Natural killer cell treated with Interleukin-12 subunit alpha and Interleukin-12 subunit beta and Interleukin-15 and Interleukin-18, amount 100 ng/mL, for 72 hours (primary cell): ENCODE results near the gene AMBRA1. TPM values are rescaled to one million over a fixed set of nuclear protein-coding genes. Genes with fewer than 3 reads are reported as not detected.

Source experiments
- ATAC-seq, 2 donors: fragments of 150-1000 bp; cut with Tn5 transposase in 1 of 2; sonication (Bioruptor Pico), chemical (Tn5 transposase) in 1 of 2; 2 replicates each; pipeline ENCODE4 v1.10.0; 2021
- DNase-seq: peaks from one replicate; pipeline ENCODE4 v3.0.0; 2022; ENCODE audit warnings: low spot score
- H3K27ac Mint-ChIP-seq, 2 donors: 1 replicate in 1 of 2; 2 replicates in 1 of 2; pipeline ENCODE4 v1.8.0; 2022; ENCODE audit warnings: mixed read lengths in 2 of 2, mild to moderate bottlenecking in 1 of 2, moderate library complexity in 1 of 2
- H3K27me3 Mint-ChIP-seq, 2 donors: 1 replicate in 1 of 2; 2 replicates in 1 of 2; pipeline ENCODE4 v1.8.0; 2022; ENCODE audit warnings: mixed read lengths in 2 of 2
- H3K36me3 Mint-ChIP-seq: one replicate; pipeline ENCODE4 v1.8.0; 2022; ENCODE audit warnings: mixed read lengths
- H3K4me1 Mint-ChIP-seq, 2 donors: 1 replicate in 1 of 2; 2 replicates in 1 of 2; pipeline ENCODE4 v1.8.0; 2022; ENCODE audit warnings: low read depth in 2 of 2, mixed read lengths in 2 of 2, mild to moderate bottlenecking in 1 of 2
- H3K4me3 Mint-ChIP-seq: one replicate; pipeline ENCODE4 v1.8.0; 2022; ENCODE audit warnings: mixed read lengths
- H3K9me3 Mint-ChIP-seq: 2 replicates; pipeline ENCODE4 v1.8.0; 2022; ENCODE audit warnings: mixed read lengths
- total RNA-seq, 2 donors: library from RNA; stranded (reverse); gene quantifications; one replicate each; pipeline ENCODE4 v1.2.3, GENCODE V29; 2022

Gene AMBRA1
- total RNA-seq, 2 donors from 2014 or later, result 50.7 to 72.4 TPM

DNA sequence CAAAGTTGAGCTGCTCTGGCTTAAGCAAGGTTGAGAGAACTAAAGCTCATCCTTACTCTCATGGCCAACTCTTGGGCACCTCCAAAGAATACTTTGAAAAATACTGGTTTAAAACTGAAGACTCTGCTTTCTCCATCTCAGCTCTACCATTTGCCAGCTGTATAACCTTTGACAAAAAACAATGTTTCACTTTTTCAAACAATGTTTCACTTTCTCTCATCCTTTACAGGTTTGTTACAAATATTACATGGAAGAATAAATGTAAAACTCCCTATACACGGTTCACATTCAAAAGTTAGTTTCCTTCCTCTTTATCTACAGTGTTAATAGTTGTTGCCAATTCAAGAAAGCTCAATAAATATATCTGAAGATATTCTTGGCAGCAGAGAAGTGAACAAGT, 19.2 kb downstream of the AMBRA1 start:
- Mint-ChIP-seq H3K9me3 (no peaks in the 10 kb centered on the region), H3K27me3 (no peaks in the 10 kb centered on the region), H3K4me3 (peak overlapping the region; percentile 39), H3K27ac (peak overlapping the region; percentile 63 to 66), H3K4me1 (peaks cover 39 to 40% of the 10 kb centered on the region in 2 donors), H3K36me3 (no peaks in the 10 kb centered on the region)
- DNase-seq (no peak), ATAC-seq (peak in 1 of 2 donors; percentile 53)

DNA sequence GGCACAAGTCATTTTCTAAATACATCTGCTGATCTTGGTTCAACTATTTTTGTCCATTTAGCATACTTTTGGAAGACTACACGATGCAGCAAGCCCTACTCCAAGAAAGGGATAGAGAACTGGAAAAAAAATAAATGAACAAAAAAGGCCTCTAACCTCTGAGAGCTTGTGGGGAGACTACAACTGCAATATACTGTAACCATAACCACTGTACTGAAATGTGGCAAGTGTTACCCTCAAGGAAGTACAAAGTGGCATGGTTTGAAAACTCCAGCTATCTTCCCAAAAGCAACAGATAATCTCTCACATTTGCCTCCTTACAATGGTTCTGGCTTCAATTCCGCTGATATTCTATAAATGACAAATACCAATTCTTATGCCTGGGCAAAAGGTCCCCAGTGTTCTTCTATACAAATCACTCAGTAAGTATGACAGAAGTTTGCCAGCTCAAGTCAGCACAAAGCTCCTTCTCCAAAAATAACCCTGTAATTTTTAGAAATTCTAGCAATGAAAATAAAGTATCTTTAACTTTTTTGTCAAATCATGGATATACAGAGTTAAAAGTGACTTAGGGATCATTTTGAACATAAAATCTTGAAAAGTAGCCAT, 22.9 kb downstream of the AMBRA1 start:
- DNase-seq, result peak; percentile 63
- Mint-ChIP-seq H3K9me3 (no peaks in the 10 kb centered on the region), H3K4me1 (peaks cover 23 to 27% of the 10 kb centered on the region in 2 donors), H3K4me3 (peak overlapping the region; percentile 67), H3K27ac (peak overlapping the region; percentile 59 to 83), H3K27me3 (no peaks in the 10 kb centered on the region), H3K36me3 (no peaks in the 10 kb centered on the region)
- peak; percentile 70 to 76 for ATAC-seq

DNA sequence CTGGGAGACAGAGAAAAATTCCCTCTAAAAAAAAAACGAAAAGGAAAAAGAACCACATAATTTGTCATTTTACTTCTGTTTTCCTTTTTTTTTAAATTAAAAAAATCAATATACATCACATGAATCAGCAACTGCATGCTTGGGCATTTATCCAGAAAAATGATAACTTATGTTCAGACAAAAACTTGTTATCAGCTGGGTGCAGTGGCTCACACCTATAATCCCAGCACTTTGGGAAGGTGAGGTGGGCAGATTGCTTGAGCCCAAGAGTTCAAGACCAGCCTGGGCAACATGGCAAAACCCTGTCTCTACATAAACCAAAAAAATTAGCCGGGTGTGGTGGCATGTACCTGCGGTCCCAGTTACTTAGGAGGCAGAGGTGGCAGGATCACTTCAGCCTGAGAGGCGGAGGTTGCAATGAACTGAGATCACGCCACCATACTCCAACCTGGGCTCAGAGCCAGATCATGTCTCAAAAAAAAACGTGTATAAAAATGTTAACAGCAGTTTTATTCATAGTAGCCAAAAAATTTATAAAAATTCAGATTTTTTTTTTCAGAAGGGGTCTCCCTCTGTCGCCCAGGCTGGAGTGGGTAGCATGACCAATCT, 28.5 kb downstream of the AMBRA1 start:
- H3K27ac Mint-ChIP-seq, result no peak overlapping the region
- DNase-seq, result no peak
- H3K9me3 Mint-ChIP-seq, result no peaks in the 10 kb centered on the region
- no peaks in the 10 kb centered on the region for H3K27me3 Mint-ChIP-seq
- no peaks in the 10 kb centered on the region for H3K36me3 Mint-ChIP-seq
- no peak overlapping the region for H3K4me3 Mint-ChIP-seq
- peaks cover 15 to 24% of the 10 kb centered on the region in 2 donors for H3K4me1 Mint-ChIP-seq
- no peak for ATAC-seq

DNA sequence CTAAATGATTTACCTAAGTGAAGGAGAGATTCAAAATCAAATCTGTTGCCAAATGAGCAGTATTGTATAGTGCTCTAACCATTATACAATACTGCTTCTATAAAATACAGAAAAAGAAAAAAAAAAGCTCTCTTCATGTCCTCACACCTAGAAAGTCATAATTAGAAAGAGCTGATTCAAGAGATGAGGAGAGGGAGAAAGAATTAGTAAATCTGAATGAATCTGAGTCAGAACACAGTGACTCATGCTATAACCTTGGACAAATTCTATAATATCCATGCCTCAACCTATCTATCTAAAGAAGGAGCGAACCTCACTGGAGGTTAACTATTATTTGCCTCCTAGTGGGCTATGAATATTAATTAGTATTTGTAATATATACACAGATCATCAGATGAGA, 29.4 kb downstream of the AMBRA1 start:
- peak in 1 of 2 donors; percentile 90 for ATAC-seq
- DNase-seq, result no peak

DNA sequence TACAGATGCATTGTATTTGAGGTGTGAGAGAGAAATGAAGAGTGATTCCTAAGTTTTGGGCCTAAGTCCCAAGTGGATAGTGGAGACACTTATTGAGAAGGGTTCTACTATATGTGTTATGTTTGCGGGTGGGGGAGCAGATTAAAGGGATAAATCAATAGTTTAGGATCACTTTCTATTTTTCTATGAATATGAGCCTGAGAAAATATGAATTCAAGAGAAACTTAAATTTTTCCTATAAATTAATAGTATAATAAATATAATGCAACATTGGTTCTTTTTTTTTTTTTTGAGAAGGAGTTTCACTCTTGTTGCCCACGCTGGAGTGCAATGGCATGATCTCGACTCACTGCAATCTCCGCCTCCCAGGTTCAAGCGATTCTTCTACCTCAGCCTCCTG, 31.3 kb downstream of the AMBRA1 start:
- ATAC-seq, result no peak
- H3K36me3 Mint-ChIP-seq, result no peaks in the 10 kb centered on the region
- H3K27me3 Mint-ChIP-seq, result no peaks in the 10 kb centered on the region
- no peak for DNase-seq
- peaks cover 25 to 33% of the 10 kb centered on the region in 2 donors for H3K4me1 Mint-ChIP-seq
- no peaks in the 10 kb centered on the region for H3K9me3 Mint-ChIP-seq
- no peak overlapping the region for H3K4me3 Mint-ChIP-seq
- H3K27ac Mint-ChIP-seq, result peak overlapping the region in 1 of 2 donors; percentile 81

More for the DNA sequence above, 29.4 kb downstream of the AMBRA1 start:
- Mint-ChIP-seq H3K4me1 (peaks cover 20 to 30% of the 10 kb centered on the region in 2 donors), H3K27me3 (no peaks in the 10 kb centered on the region), H3K9me3 (no peaks in the 10 kb centered on the region), H3K36me3 (no peaks in the 10 kb centered on the region), H3K4me3 (no peak overlapping the region), H3K27ac (peak overlapping the region in 1 of 2 donors; percentile 39)

DNA sequence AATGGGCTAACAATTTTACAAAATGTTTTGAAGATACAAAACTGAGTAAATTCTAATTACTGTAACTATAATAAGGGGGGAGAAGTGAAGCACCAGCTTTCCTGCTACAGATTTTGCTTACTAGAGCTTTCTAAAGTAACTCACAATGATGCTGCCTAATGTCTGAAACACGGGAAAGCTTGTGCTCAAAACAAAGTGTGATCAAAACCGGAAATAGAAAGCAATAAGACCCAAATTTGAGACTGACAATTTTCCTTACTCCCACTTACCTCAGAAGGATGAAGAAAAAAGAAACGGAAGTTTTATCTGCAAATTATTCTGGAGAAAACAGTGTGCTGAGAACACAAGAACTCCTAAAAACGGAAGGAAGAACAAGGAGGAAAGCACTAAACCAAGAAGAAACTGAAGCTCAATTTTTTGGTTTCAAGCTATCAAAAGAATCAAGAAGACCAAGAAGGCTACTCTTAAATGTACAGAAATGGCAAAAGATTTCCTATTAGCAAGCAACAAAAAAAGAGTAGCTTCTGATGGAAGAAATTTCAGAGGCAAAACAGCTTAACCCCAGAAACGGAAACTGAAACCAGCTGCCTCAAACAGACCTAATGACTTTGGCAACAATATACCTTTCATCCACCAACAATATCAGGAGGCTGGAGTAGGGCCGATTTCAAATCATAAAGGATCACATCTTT, 33.4 kb downstream of the AMBRA1 start:
- peaks cover 29 to 39% of the 10 kb centered on the region in 2 donors for H3K4me1 Mint-ChIP-seq
- DNase-seq (no peak), ATAC-seq (peak in 1 of 2 donors; percentile 68)
- H3K36me3 Mint-ChIP-seq, result no peaks in the 10 kb centered on the region
- H3K27ac Mint-ChIP-seq, result peak overlapping the region; percentile 81 to 95
- no peaks in the 10 kb centered on the region for H3K27me3 Mint-ChIP-seq
- peak overlapping the region; percentile 97 for H3K4me3 Mint-ChIP-seq
- no peaks in the 10 kb centered on the region for H3K9me3 Mint-ChIP-seq

DNA sequence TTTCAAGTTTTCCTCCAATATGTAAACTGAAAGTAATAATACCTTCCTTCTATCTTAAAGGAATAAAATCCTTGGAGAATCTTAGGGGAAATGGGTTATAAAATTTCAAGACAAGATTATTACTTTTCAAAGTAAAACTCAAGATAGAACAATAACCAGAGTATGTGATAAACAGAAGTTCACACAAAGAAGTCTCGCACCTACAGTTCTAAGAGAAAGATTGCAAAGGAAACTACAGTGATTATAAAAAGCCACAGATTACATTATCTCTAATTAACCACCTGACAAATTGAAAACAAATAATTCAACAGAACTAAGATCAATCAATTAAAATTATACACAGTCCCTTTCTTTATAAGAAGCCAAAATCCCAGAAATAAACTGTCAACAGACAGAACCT, 34.0 kb downstream of the AMBRA1 start:
- ATAC-seq (no peak), DNase-seq (no peak)
- Mint-ChIP-seq H3K9me3 (no peaks in the 10 kb centered on the region), H3K4me3 (peak overlapping the region; percentile 97), H3K36me3 (no peaks in the 10 kb centered on the region), H3K27me3 (no peaks in the 10 kb centered on the region), H3K27ac (peak overlapping the region; percentile 81 to 95), H3K4me1 (peaks cover 35 to 45% of the 10 kb centered on the region in 2 donors)

DNA sequence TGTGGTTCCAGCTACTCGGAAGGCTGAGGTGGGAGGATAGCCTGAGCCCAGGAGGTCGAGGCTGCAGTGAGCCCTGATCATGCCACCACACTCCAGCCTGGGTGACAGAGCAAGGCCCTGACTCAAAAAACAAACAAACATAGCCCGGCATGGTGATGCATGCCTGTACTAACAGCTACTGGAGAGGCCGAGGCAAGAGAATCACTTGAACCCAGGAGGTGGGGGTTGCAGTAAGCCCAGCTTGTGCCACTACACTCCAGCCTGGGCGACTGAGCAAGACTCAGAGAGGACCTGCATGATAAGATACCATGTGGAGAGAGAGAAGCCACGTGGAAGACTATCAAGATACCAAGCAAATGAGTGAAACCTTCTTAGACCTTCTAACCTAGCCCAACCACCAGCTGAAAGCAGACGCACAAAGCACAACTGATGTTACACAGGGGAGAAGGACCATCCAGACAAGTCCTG, 36.1 kb downstream of the AMBRA1 start:
- Mint-ChIP-seq H3K27me3 (no peaks in the 10 kb centered on the region), H3K4me1 (peaks cover 46 to 58% of the 10 kb centered on the region in 2 donors), H3K4me3 (no peak overlapping the region), H3K36me3 (no peaks in the 10 kb centered on the region), H3K9me3 (no peaks in the 10 kb centered on the region), H3K27ac (no peak overlapping the region)
- DNase-seq, result no peak
- no peak for ATAC-seq

DNA sequence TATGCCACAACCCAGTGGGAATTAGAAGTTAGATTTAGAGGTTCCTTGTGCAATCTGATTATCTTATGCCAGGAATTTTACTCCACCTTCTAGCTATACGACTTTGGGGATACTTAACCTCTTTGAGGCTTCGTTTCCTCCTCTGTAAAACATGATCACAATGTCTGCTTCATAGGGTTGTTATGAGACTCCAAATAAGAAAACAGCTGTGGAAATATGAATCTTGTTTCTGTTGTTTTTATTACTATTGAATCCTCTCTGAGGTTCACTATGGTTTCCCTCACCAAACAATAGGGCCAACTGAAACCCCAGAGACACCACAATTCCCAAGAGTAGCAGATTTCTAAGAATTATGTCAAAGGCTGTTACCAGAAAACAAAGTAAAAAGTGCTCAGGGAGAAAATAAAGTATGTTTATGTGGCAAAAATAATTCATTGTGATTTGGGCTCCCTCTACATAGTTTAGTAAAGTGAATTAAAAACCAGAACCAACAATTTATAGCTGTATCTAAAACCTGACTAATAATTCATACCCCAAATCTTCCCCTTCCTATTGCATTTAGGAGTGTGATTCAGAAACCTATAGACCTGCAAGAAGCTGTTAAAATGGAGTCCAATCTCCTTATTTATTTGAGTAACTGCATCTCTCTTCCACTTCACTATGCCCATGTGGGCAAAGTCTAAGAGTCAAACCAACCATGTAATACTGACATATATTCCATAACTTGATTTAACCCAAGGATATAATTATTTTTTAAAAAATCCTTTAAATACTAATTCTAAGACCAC, 38.4 kb downstream of the AMBRA1 start:
- ATAC-seq, result peak in 1 of 2 donors; percentile 52
- no peak for DNase-seq

DNA sequence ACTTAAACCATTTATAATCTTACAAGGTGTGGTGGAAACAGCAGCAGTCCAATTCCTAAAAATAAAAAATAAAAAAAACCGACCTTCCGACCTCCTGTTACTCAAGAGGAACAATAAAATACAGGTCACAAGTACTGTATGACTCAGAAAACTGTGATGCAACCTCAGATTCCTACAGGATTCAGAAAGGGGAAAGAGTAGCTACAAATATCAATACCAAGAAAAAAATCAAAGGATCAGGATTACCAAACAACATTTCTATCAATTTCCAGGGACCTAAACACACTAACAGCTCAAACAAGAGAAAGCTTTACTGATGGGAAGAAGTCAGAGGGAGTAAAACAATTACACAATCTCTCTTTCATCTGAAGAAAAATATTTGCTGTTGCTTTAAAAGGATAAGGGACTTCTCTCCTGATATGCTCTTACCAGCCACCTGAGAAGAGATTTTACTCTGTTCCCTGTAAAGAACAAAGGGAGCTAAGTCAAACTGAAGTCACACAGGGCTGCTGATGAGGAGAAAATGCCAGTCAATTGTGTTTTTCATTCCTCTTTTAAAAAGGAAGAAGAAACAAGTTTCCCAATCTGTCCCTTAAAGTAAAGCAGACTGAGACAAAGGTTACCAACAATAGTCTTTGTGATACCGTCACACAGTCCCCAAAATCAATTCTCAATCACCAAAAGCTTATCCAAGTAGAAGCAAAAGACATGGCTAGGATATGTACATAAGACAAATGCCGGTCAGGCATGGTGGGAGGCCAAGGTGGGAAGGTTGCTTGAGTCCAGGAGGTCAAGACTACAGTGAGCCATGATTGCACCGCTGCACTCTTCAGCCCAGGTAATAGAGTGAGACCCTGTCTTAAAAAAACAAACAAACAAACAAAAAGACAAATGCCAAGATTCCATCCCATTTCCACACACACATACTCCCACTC, 39.3 kb downstream of the AMBRA1 start:
- no peaks in the 10 kb centered on the region for H3K36me3 Mint-ChIP-seq
- H3K4me3 Mint-ChIP-seq, result no peak overlapping the region
- DNase-seq, result no peak
- no peaks in the 10 kb centered on the region for H3K9me3 Mint-ChIP-seq
- H3K4me1 Mint-ChIP-seq, result peaks cover 31 to 32% of the 10 kb centered on the region in 2 donors
- no peak for ATAC-seq
- peak overlapping the region; percentile 24 to 46 for H3K27ac Mint-ChIP-seq
- H3K27me3 Mint-ChIP-seq, result no peaks in the 10 kb centered on the region

More for the DNA sequence above, 38.4 kb downstream of the AMBRA1 start:
- H3K4me1 Mint-ChIP-seq, result peaks cover 36 to 41% of the 10 kb centered on the region in 2 donors
- H3K4me3 Mint-ChIP-seq, result peak overlapping the region; percentile 27
- no peaks in the 10 kb centered on the region for H3K27me3 Mint-ChIP-seq
- no peaks in the 10 kb centered on the region for H3K36me3 Mint-ChIP-seq
- peak overlapping the region in 1 of 2 donors; percentile 46 for H3K27ac Mint-ChIP-seq
- no peaks in the 10 kb centered on the region for H3K9me3 Mint-ChIP-seq

DNA sequence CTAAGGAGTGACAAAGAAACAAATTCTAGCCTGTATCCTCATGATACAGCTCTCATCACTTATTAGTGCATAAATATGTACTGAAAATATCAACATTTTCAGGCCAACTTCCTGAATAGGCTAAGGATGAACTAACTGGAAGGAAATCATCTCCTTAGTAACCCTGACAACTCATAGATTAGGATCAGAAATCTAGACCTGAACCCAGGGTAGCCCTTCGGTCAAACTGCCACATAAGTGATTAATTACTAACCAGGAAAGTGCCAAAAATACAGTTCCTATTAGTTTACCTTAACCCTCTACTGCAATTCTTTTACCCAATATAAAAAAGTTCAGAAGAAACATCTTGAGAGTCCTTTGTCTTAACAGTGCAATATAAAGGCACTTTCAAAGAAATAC, 40.0 kb downstream of the AMBRA1 start:
- DNase-seq, result no peak
- H3K27me3 Mint-ChIP-seq, result no peaks in the 10 kb centered on the region
- H3K4me1 Mint-ChIP-seq, result peaks cover 25 to 28% of the 10 kb centered on the region in 2 donors
- peak overlapping the region in 1 of 2 donors; percentile 24 for H3K27ac Mint-ChIP-seq
- H3K36me3 Mint-ChIP-seq, result no peaks in the 10 kb centered on the region
- no peak overlapping the region for H3K4me3 Mint-ChIP-seq
- no peaks in the 10 kb centered on the region for H3K9me3 Mint-ChIP-seq
- ATAC-seq, result no peak

DNA sequence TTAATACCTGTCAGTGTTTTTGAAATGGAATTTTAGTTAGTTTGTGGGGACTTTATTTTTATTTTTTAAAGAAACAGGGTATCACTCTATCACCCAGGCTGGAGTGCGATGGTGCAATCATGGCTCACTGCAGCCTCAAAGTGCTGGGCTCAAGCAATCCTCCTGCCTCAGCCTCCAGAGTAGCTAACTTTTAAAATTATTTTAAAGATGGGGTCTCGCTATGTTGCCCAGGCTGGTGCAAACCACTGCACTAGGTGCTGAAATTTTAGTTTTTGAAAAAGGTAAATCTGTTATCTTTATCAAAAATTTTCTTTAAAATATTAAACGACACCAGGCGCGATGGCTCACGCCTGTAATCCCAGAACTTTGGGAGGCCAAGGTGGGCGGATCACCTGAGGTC, 42.6 kb downstream of the AMBRA1 start:
- no peaks in the 10 kb centered on the region for H3K27me3 Mint-ChIP-seq
- peaks cover 25 to 31% of the 10 kb centered on the region in 2 donors for H3K4me1 Mint-ChIP-seq
- no peaks in the 10 kb centered on the region for H3K9me3 Mint-ChIP-seq
- H3K36me3 Mint-ChIP-seq, result peaks cover 4% of the 10 kb centered on the region
- DNase-seq (no peak), ATAC-seq (no peak)
- H3K27ac Mint-ChIP-seq, result no peak overlapping the region
- no peak overlapping the region for H3K4me3 Mint-ChIP-seq
